Measurements from ENCODE around the gene PRKD1.
"Not testable (repeated sequence)": the region's sequence is repeated elsewhere in the genome, so short reads cannot be mapped to it uniquely, and the experiment has no call there.

The PRKD1 gene

GRCh38 chr14:29734732-29735131, 192.9 kb downstream of the PRKD1 start:
- no peak for DNase-seq

- DNase-seq = not testable (repeated sequence)
Observed at GRCh38 chr14:29726560-29727331, 200.9 kb downstream of the PRKD1 start.

GRCh38 chr14:29724991-29725390, 202.7 kb downstream of the PRKD1 start:
- no peak for DNase-seq

GRCh38 chr14:29722831-29723230, 204.8 kb downstream of the PRKD1 start:
- no peak for DNase-seq

- no peak for DNase-seq
Observed at GRCh38 chr14:29721586-29721985, 206.1 kb downstream of the PRKD1 start.

GRCh38 chr14:29717901-29718300, 209.7 kb downstream of the PRKD1 start:
- no peak for DNase-seq

GRCh38 chr14:29716150-29716549, 211.5 kb downstream of the PRKD1 start:
- no peak for DNase-seq

- no peak for DNase-seq
Observed at GRCh38 chr14:29712601-29713000, 215.0 kb downstream of the PRKD1 start.

- DNase-seq = no peak
Observed at GRCh38 chr14:29710015-29710414, 217.6 kb downstream of the PRKD1 start.

- no peak for DNase-seq
Observed at GRCh38 chr14:29709490-29709889, 218.2 kb downstream of the PRKD1 start.

- DNase-seq = no peak
Observed at GRCh38 chr14:29706700-29707099, 220.9 kb downstream of the PRKD1 start.

- no peak for DNase-seq
Observed at GRCh38 chr14:29705801-29706200, 221.8 kb downstream of the PRKD1 start.

- not testable (repeated sequence) for DNase-seq
Observed at GRCh38 chr14:29689597-29689996, 238.1 kb downstream of the PRKD1 start.

GRCh38 chr14:29687866-29688265, 239.8 kb downstream of the PRKD1 start:
- no peak for DNase-seq

GRCh38 chr14:29687071-29687765, 240.4 kb downstream of the PRKD1 start:
- no peak for DNase-seq

GRCh38 chr14:29684926-29685325, 242.7 kb downstream of the PRKD1 start:
- DNase-seq = no peak

GRCh38 chr14:29682789-29683188, 244.9 kb downstream of the PRKD1 start:
- DNase-seq = no peak

- DNase-seq = no peak
Observed at GRCh38 chr14:29681316-29681715, 246.3 kb downstream of the PRKD1 start.

GRCh38 chr14:29674566-29675285, 252.9 kb downstream of the PRKD1 start:
- no peak for DNase-seq

GRCh38 chr14:29672831-29673230, 254.8 kb downstream of the PRKD1 start:
- DNase-seq = no peak

GRCh38 chr14:29671034-29671433, 256.6 kb downstream of the PRKD1 start:
- no peak for DNase-seq

- DNase-seq = no peak
Observed at GRCh38 chr14:29668201-29668600, 259.4 kb downstream of the PRKD1 start.

- DNase-seq = no peak
Observed at GRCh38 chr14:29664515-29664914, 263.1 kb downstream of the PRKD1 start.

- no peak for DNase-seq
Observed at GRCh38 chr14:29663281-29663801, 264.3 kb downstream of the PRKD1 start.
